Calu3 (cell line): ENCODE measurements around the gene SLC23A1. TPM values are rescaled to one million over a fixed set of nuclear protein-coding genes. Genes with fewer than 3 reads are reported as not detected.
A peak's percentile ranks its signal among the peaks of the same experiment; 100 is the strongest.

Experiments
- BruUV-seq: library from RNA; stranded (reverse); fragments of 400-500 nt; replicated peaks from 2 replicates; lab custom pipeline; 2021; lab: Mats Ljungman, UMichigan
- CTCF ChIA-PET: fragments of 300-600 bp; sonication (Branson Sonifier 250); formaldehyde crosslinking; loops from one replicate; lab custom pipeline; 2022; ENCODE audit warnings: antibody characterized with exemption; lab: Charles Lee
- DNase-seq: peaks from one replicate; pipeline ENCODE4 v3.0.0; 2022
- H3K27ac Mint-ChIP-seq: one replicate; pipeline ENCODE4 v1.8.0; 2022; ENCODE audit warnings: mixed read lengths; ENCODE audit not compliant: unreplicated experiment
- H3K27me3 Mint-ChIP-seq: one replicate; pipeline ENCODE4 v1.8.0; 2022; ENCODE audit warnings: mixed read lengths; ENCODE audit not compliant: unreplicated experiment
- H3K36me3 Mint-ChIP-seq: one replicate; pipeline ENCODE4 v1.8.0; 2022; ENCODE audit warnings: mild to moderate bottlenecking, moderate library complexity, mixed read lengths; ENCODE audit not compliant: insufficient read depth, unreplicated experiment
- H3K4me1 Mint-ChIP-seq: one replicate; pipeline ENCODE4 v1.8.0; 2022; ENCODE audit warnings: mild to moderate bottlenecking, low read depth, mixed read lengths; ENCODE audit not compliant: unreplicated experiment
- H3K4me3 Mint-ChIP-seq: one replicate; pipeline ENCODE4 v1.8.0; 2022; ENCODE audit warnings: mild to moderate bottlenecking, low read depth, moderate library complexity, mixed read lengths; ENCODE audit not compliant: unreplicated experiment
- H3K9me3 Mint-ChIP-seq: one replicate; pipeline ENCODE4 v1.8.0; 2022; ENCODE audit warnings: low read depth, mixed read lengths; ENCODE audit not compliant: unreplicated experiment
- CTCF ChIP-seq: fragments of 200-600 bp; IDR thresholded peaks from one replicate; pipeline ENCODE4 v1.8.0; 2022; ENCODE audit warnings: antibody characterized with exemption; ENCODE audit not compliant: unreplicated experiment
- intact Hi-C: fragments of 100-400 bp; cut with micrococcal nuclease; formaldehyde crosslinking; loops from one replicate; pipeline ENCODE4 v1.10.0; 2022; ENCODE audit not compliant: unreplicated experiment
- total RNA-seq: library from RNA; stranded (reverse); gene quantifications from 2 replicates; pipeline ENCODE4 v1.2.3, GENCODE V29; 2022

The SLC23A1 gene
- total RNA-seq, 1 experiment from 2014 or later: 0.80 TPM

GRCh38 chr5:139344177-139344576, 38.9 kb downstream of the SLC23A1 start:
- no TSS peak for BruUV-seq
- H3K9me3 Mint-ChIP-seq: no peaks in the 10 kb centered on the region
- H3K4me1 Mint-ChIP-seq: peaks cover 21% of the 10 kb centered on the region
- no peak overlapping the region for H3K4me3 Mint-ChIP-seq
- TF ChIP-seq CTCF: no peak
- CTCF ChIA-PET: interaction anchor here (0.6 kb wide), 1 partner anchor 270 kb away, joined by 3 read pairs; no protein-coding TSS in a partner anchor
- intact Hi-C loops: loop anchor here (5.0 kb wide), 1 partner anchor 48 kb away; no protein-coding TSS in a partner anchor
- no peaks in the 10 kb centered on the region for H3K27me3 Mint-ChIP-seq
- no peak overlapping the region for H3K27ac Mint-ChIP-seq
- no peak for DNase-seq
- H3K36me3 Mint-ChIP-seq: peaks cover 47% of the 10 kb centered on the region

GRCh38 chr5:139343476-139343875, 39.6 kb downstream of the SLC23A1 start:
- CTCF ChIA-PET: interaction anchor here (0.6 kb wide), 1 partner anchor 270 kb away, joined by 3 read pairs; no protein-coding TSS in a partner anchor
- H3K27ac Mint-ChIP-seq: peak overlapping the region; percentile 90
- peaks cover 14% of the 10 kb centered on the region for H3K4me1 Mint-ChIP-seq
- no peak for TF ChIP-seq CTCF
- no peak for DNase-seq
- no peaks in the 10 kb centered on the region for H3K9me3 Mint-ChIP-seq
- peaks cover 47% of the 10 kb centered on the region for H3K36me3 Mint-ChIP-seq
- intact Hi-C loops: loop anchor here (5.0 kb wide), 1 partner anchor 49 kb away; no protein-coding TSS in a partner anchor
- H3K4me3 Mint-ChIP-seq: peak overlapping the region; percentile 83
- no TSS peak for BruUV-seq
- H3K27me3 Mint-ChIP-seq: no peaks in the 10 kb centered on the region

GRCh38 chr5:139342423-139342723, 40.7 kb downstream of the SLC23A1 start:
- Mint-ChIP-seq H3K9me3 (no peaks in the 10 kb centered on the region), H3K4me1 (peaks cover 14% of the 10 kb centered on the region), H3K27ac (peak overlapping the region; percentile 90), H3K36me3 (peaks cover 52% of the 10 kb centered on the region), H3K27me3 (no peaks in the 10 kb centered on the region), H3K4me3 (peak overlapping the region; percentile 83)
- BruUV-seq: no TSS peak
- no peak for DNase-seq
- intact Hi-C loops: loop anchor here (5.0 kb wide), 1 partner anchor 50 kb away; no protein-coding TSS in a partner anchor
- CTCF ChIA-PET: interaction anchor here (0.6 to 1.7 kb wide), 11 partner anchors 14 to 766 kb away, joined by 3 to 12 read pairs (median 5); partner anchors contain the start of gene MATR3
- no peak for TF ChIP-seq CTCF

GRCh38 chr5:139341689-139342422, 41.2 kb downstream of the SLC23A1 start, which contains the start of gene PAIP2:
PAIP2 (plus strand) TSS chr5:139341854; CDS start chr5:139363785, 21,931 bp downstream.
- TF ChIP-seq CTCF: peak; percentile 78
- intact Hi-C loops: loop anchor here (5.0 kb wide), 1 partner anchor 50 kb away; no protein-coding TSS in a partner anchor
- H3K36me3 Mint-ChIP-seq: peaks cover 52% of the 10 kb centered on the region
- no peaks in the 10 kb centered on the region for H3K27me3 Mint-ChIP-seq
- H3K4me3 Mint-ChIP-seq: peak within 1 kb of the TSS; percentile 83
- peak within 1 kb of the TSS; percentile 90 for H3K27ac Mint-ChIP-seq
- H3K4me1 Mint-ChIP-seq: peaks cover 14% of the 10 kb centered on the region
- CTCF ChIA-PET: interaction anchor here (0.6 to 1.7 kb wide), 12 partner anchors 14 to 766 kb away, joined by 3 to 12 read pairs (median 4); partner anchors contain the start of gene MATR3
- BruUV-seq: TSS peak; percentile 97
- peak; percentile 98 for DNase-seq
- no peaks in the 10 kb centered on the region for H3K9me3 Mint-ChIP-seq
